Measurements from ENCODE around the gene XRCC1.

DNA sequence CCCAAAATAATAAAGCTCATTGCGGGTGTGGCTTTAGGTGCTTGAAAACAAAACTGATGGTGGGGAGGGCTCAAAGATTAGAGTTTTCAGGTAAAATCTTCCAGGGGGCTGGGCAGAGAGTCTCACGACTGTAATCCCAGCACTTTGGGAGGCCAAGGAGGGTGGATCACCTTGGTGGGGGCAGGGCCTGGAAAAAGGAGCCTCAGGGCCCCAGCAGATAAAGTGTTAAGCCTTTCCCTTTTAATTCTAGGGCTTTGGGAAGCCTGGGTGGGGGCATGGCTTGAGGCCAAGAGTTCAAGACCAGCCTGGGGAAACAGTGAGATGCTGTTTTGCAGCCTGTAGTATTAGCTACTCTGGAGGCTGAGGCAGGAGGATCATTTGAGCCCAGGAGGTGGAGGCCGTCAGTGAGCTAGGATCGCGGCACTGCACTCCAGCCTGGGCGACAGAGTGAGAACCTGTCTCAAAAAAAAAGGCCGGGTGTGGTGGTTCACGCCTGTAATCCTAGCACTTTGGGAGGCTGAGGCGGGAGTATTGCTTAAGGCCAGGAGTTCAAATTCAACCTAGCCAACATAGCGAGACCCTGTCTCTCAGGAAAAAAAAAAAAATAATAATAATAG lies 18.9 kb upstream of the XRCC1 start:
- TF ChIP-seq, protein P1, sequence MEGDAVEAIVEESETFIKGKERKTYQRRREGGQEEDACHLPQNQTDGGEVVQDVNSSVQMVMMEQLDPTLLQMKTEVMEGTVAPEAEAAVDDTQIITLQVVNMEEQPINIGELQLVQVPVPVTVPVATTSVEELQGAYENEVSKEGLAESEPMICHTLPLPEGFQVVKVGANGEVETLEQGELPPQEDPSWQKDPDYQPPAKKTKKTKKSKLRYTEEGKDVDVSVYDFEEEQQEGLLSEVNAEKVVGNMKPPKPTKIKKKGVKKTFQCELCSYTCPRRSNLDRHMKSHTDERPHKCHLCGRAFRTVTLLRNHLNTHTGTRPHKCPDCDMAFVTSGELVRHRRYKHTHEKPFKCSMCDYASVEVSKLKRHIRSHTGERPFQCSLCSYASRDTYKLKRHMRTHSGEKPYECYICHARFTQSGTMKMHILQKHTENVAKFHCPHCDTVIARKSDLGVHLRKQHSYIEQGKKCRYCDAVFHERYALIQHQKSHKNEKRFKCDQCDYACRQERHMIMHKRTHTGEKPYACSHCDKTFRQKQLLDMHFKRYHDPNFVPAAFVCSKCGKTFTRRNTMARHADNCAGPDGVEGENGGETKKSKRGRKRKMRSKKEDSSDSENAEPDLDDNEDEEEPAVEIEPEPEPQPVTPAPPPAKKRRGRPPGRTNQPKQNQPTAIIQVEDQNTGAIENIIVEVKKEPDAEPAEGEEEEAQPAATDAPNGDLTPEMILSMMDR (IDR thresholded peaks at IDR 0.05) = no peak
- TF ChIP-seq POLR2AphosphoS5 (IDR thresholded peaks at IDR 0.05; ENCODE audit: insufficient read depth in 1 of 2, low read depth in 1 of 2) (no peak), POLR2A (IDR thresholded peaks at IDR 0.05) (no peak)
